Stromal cell of bone marrow (primary cell): Measurements from ENCODE around the gene RBM42.
"Not testable (repeated sequence)": the region's sequence is repeated elsewhere in the genome, so short reads cannot be mapped to it uniquely, and the experiment has no call there.

Experiments used
- DNase-seq: peaks from one replicate; pipeline ENCODE4 v3.0.0-alpha.2; 2012; ENCODE audit warnings: low read depth

The RBM42 gene

GRCh38 chr19:35628565-35629331, at the start of gene RBM42:
Gene RBM42, plus strand, starts transcription at chr19:35629036. Its CDS starts 118 bp downstream, at chr19:35629154.
- peak; percentile 99 for DNase-seq

GRCh38 chr19:35582760-35583159, 46.1 kb upstream of the RBM42 start:
- DNase-seq, result no peak

GRCh38 chr19:35585848-35586247, 43.0 kb upstream of the RBM42 start, which contains the start of gene PMIS2:
Gene PMIS2, plus strand, starts transcription at chr19:35586173. Its CDS starts 87 bp downstream, at chr19:35586260.
- no peak for DNase-seq

GRCh38 chr19:35587321-35587720, 41.5 kb upstream of the RBM42 start:
- DNase-seq, result no peak

GRCh38 chr19:35590875-35591274, 38.0 kb upstream of the RBM42 start:
- no peak for DNase-seq

GRCh38 chr19:35592226-35592625, 36.6 kb upstream of the RBM42 start:
- peak; percentile 6 for DNase-seq

GRCh38 chr19:35595026-35595425, 33.8 kb upstream of the RBM42 start:
- DNase-seq, result not testable (repeated sequence)

GRCh38 chr19:35595928-35596327, 32.9 kb upstream of the RBM42 start:
- DNase-seq, result no peak

- no peak for DNase-seq
These were observed 32.4 kb upstream of the RBM42 start for GRCh38 chr19:35596366-35596999.

- no peak for DNase-seq
These were observed 26.9 kb upstream of the RBM42 start for GRCh38 chr19:35601971-35602370.

- not testable (repeated sequence) for DNase-seq
These were observed 24.4 kb upstream of the RBM42 start for GRCh38 chr19:35604436-35604835.

GRCh38 chr19:35607170-35607569, 21.7 kb upstream of the RBM42 start:
- DNase-seq, result not testable (repeated sequence)

GRCh38 chr19:35607661-35608060, 21.2 kb upstream of the RBM42 start:
- DNase-seq, result no peak

- DNase-seq, result no peak
These were observed 20.6 kb upstream of the RBM42 start for GRCh38 chr19:35608251-35608650.

GRCh38 chr19:35609851-35610353, 18.9 kb upstream of the RBM42 start:
- no peak for DNase-seq

- no peak for DNase-seq
These were observed 16.6 kb upstream of the RBM42 start for GRCh38 chr19:35612224-35612558.

GRCh38 chr19:35612559-35613321, 16.1 kb upstream of the RBM42 start, which contains the start of gene HAUS5:
Gene HAUS5, plus strand, starts transcription at chr19:35612735. Its CDS starts 60 bp downstream, at chr19:35612795.
- peak; percentile 78 for DNase-seq

GRCh38 chr19:35613574-35613973, 15.3 kb upstream of the RBM42 start:
- no peak for DNase-seq

- DNase-seq, result no peak
These were observed 13.8 kb upstream of the RBM42 start for GRCh38 chr19:35615036-35615435.

- no peak for DNase-seq
These were observed 10.0 kb upstream of the RBM42 start for GRCh38 chr19:35618857-35619256.

- no peak for DNase-seq
These were observed 9.4 kb upstream of the RBM42 start for GRCh38 chr19:35619290-35619923.

- no peak for DNase-seq
These were observed 8.8 kb upstream of the RBM42 start for GRCh38 chr19:35620001-35620400.
